Stimulated activated naive CD8-positive, alpha-beta T cell treated with anti-CD3 and anti-CD28 coated beads, Interleukin-15, Interleukin-2, amounts not matched to agents 100 ng/mL and 50 ng/mL, for 24 hours (primary cell): ENCODE data around the gene AFAP1.

Experiments used
- H3K27ac Mint-ChIP-seq: one replicate; pipeline ENCODE4 v1.8.0; 2021; ENCODE audit warnings: mild to moderate bottlenecking, mixed read lengths
- H3K27me3 Mint-ChIP-seq: one replicate; pipeline ENCODE4 v1.8.0; 2021; ENCODE audit warnings: mixed read lengths
- H3K36me3 Mint-ChIP-seq: one replicate; pipeline ENCODE4 v1.8.0; 2021; ENCODE audit warnings: low read depth, mixed read lengths
- H3K4me1 Mint-ChIP-seq: one replicate; pipeline ENCODE4 v1.8.0; 2021; ENCODE audit warnings: low read depth, mixed read lengths
- H3K4me3 Mint-ChIP-seq: one replicate; pipeline ENCODE4 v1.8.0; 2021; ENCODE audit warnings: mild to moderate bottlenecking, mixed read lengths
- H3K9me3 Mint-ChIP-seq: one replicate; pipeline ENCODE4 v1.8.0; 2021; ENCODE audit warnings: mixed read lengths

AFAP1 gene

DNA sequence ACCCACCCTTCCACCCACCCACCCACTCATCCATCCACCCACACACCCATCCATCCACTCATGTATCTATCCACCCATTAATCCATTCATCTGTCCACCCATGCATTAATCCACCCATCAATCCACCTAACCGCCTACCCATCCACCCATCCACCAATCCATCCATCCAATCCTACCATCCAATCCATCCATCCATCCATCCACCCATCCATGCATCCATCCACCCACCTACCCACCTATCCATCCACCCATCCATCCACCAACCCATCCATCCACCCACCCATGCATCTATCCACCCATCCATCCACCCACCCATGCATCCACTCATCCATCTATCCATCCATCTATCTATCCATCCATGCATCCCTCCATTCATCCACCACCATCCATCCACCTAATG is 34.8 kb upstream of the AFAP1 start:
- Mint-ChIP-seq H3K36me3 (no peaks in the 10 kb centered on the region), H3K27ac (no peak overlapping the region), H3K9me3 (no peaks in the 10 kb centered on the region), H3K4me3 (no peak overlapping the region), H3K27me3 (peaks cover 2% of the 10 kb centered on the region), H3K4me1 (peaks cover 45% of the 10 kb centered on the region)

DNA sequence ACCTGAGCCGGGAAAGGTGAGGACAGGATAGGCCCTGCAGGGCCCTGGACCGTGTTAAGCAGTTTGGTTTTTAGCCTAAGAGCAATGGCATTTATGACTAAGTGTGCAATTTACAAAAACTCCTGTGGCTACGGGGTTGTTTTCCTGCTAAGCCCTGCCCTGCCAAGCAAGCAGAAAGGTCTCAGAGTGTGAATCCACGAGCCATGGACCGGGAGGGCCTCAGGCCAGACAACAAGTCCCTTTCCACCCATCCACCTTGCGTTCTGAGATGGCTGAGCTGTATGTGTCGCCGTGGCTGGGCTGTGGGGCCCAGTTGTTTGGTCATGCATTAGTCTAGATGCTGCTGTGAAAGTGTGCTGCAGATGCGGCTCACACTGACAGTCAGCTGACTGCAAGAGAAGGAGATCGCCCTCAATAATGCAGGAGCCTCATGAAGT is 33.9 kb upstream of the AFAP1 start:
- no peaks in the 10 kb centered on the region for H3K27me3 Mint-ChIP-seq
- H3K9me3 Mint-ChIP-seq = no peaks in the 10 kb centered on the region
- H3K4me3 Mint-ChIP-seq = peak overlapping the region; percentile 24
- H3K36me3 Mint-ChIP-seq = no peaks in the 10 kb centered on the region
- H3K4me1 Mint-ChIP-seq = peaks cover 51% of the 10 kb centered on the region
- no peak overlapping the region for H3K27ac Mint-ChIP-seq

GRCh38 chr4:7971881-7972500 is 32.3 kb upstream of the AFAP1 start:
- Mint-ChIP-seq H3K27ac (peak overlapping the region; percentile 85), H3K4me3 (peak overlapping the region; percentile 84), H3K27me3 (no peaks in the 10 kb centered on the region), H3K9me3 (no peaks in the 10 kb centered on the region), H3K36me3 (no peaks in the 10 kb centered on the region), H3K4me1 (peaks cover 61% of the 10 kb centered on the region)

DNA sequence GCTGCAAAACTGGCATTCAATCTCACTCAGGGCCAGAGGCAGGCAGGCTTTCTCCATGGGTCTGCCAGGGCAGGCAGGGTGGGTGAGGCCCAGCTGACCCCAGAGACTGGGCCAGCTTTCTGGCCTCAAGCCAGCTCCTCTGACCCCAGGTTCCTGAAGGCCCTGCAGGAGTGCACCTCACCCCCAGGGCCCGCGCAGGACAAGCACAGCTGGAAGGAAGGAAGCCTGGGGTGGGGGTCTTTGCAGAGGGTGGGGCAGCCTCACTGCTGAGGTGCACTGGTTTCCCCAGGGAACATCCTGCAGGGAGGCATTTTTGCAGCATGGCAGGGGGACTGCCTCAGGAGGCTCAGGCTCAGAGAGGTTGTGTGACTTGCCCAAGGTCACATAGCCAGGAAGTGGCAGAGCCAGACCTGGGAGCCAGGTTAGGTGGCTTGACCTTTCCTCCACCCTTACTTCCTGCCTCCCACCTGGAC is 31.5 kb upstream of the AFAP1 start:
- Mint-ChIP-seq H3K9me3 (no peaks in the 10 kb centered on the region), H3K27ac (peak overlapping the region; percentile 74), H3K27me3 (no peaks in the 10 kb centered on the region), H3K4me1 (peaks cover 63% of the 10 kb centered on the region), H3K36me3 (no peaks in the 10 kb centered on the region), H3K4me3 (peak overlapping the region; percentile 84)

DNA sequence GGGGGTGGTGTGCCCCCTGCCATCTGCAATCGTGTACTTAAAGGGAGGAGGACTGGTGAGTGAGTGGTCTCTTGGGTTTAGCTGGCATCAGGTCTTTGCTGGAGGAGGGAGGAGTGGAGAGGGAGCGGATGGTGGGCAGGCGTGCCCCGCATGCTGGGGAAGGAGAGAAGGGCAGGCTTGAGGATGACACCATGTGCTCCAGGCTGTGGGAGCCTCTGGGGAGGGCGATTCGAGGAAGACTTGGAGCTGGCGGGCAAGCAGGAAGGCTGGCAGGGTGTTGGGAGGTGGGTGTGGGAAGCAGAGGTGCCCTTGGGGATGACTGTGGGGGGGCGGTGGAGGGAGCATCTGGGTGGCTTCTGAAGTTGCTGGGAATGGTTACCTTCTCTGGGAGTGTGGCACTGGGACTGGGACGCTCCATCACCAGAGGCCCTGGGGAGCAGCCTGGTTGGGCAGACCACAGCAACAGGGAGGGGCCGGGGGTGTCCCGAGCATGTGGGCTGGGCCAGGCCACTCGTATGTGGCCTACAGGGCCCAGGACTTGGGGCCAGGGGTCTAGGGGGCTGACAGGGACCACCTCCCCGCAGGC is 30.8 kb upstream of the AFAP1 start:
- Mint-ChIP-seq H3K4me1 (peaks cover 63% of the 10 kb centered on the region), H3K27me3 (no peaks in the 10 kb centered on the region), H3K9me3 (no peaks in the 10 kb centered on the region), H3K4me3 (peak overlapping the region; percentile 84), H3K36me3 (no peaks in the 10 kb centered on the region), H3K27ac (peak overlapping the region; percentile 96)

GRCh38 chr4:7968262-7968896 is 28.7 kb upstream of the AFAP1 start:
- H3K27ac Mint-ChIP-seq = peak overlapping the region; percentile 45
- no peaks in the 10 kb centered on the region for H3K27me3 Mint-ChIP-seq
- no peaks in the 10 kb centered on the region for H3K9me3 Mint-ChIP-seq
- H3K4me1 Mint-ChIP-seq = peaks cover 76% of the 10 kb centered on the region
- H3K4me3 Mint-ChIP-seq = no peak overlapping the region
- H3K36me3 Mint-ChIP-seq = no peaks in the 10 kb centered on the region

- H3K27ac Mint-ChIP-seq = no peak overlapping the region
- H3K36me3 Mint-ChIP-seq = no peaks in the 10 kb centered on the region
- H3K4me3 Mint-ChIP-seq = no peak overlapping the region
- H3K9me3 Mint-ChIP-seq = no peaks in the 10 kb centered on the region
- H3K4me1 Mint-ChIP-seq = peaks cover 78% of the 10 kb centered on the region
- H3K27me3 Mint-ChIP-seq = peaks cover 4% of the 10 kb centered on the region
Observed at GRCh38 chr4:7967501-7968261, 28.0 kb upstream of the AFAP1 start.

- H3K27ac Mint-ChIP-seq = no peak overlapping the region
- peaks cover 6% of the 10 kb centered on the region for H3K27me3 Mint-ChIP-seq
- H3K9me3 Mint-ChIP-seq = no peaks in the 10 kb centered on the region
- no peaks in the 10 kb centered on the region for H3K36me3 Mint-ChIP-seq
- H3K4me1 Mint-ChIP-seq = peaks cover 74% of the 10 kb centered on the region
- H3K4me3 Mint-ChIP-seq = no peak overlapping the region
Observed at GRCh38 chr4:7967063-7967440, 27.4 kb upstream of the AFAP1 start.

- Mint-ChIP-seq H3K27me3 (peaks cover 6% of the 10 kb centered on the region), H3K4me3 (no peak overlapping the region), H3K27ac (no peak overlapping the region), H3K36me3 (no peaks in the 10 kb centered on the region), H3K4me1 (peaks cover 74% of the 10 kb centered on the region), H3K9me3 (no peaks in the 10 kb centered on the region)
Observed at GRCh38 chr4:7966281-7967062, 26.8 kb upstream of the AFAP1 start.

DNA sequence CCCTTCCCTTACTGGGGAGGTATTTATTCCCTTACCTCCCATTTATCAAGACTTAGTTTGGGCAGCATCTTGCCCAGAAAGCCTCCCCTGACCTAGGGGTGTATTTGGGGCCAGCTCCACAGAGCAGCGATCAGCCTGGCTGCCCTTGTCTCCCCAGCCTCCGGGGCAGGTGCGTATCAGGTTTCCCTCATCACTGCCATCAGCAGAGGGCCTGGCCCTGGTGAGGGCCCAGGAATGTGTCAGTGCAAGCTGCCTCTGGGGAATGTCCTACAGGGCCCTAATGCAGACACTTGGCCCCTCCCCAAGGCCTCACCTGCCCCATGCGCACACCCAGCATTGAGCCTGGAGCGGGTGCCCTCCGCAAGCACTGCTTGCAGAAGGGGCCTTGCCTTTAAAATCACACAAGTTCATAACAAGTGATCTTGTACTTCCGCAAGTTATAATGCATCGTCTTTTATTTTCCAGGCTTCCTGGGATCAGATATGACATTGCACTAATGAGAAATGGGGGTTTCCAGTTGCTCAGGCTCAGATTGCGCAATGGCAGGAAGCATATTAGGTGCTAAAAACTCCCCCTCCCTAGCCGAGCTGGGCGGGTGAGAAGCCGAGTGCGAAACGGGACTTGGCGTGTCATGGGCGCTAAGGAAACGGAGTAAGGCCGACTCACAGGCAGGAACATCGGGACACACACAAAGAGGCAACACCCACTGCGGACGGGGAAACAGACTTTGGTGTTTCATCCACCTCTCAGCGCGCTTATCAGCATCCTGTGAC is 25.4 kb upstream of the AFAP1 start:
- Mint-ChIP-seq H3K9me3 (no peaks in the 10 kb centered on the region), H3K36me3 (peaks cover 4% of the 10 kb centered on the region), H3K4me1 (peaks cover 74% of the 10 kb centered on the region), H3K27me3 (peaks cover 9% of the 10 kb centered on the region), H3K27ac (peak overlapping the region; percentile 52), H3K4me3 (no peak overlapping the region)

- Mint-ChIP-seq H3K4me1 (peaks cover 73% of the 10 kb centered on the region), H3K27ac (peak overlapping the region; percentile 52), H3K36me3 (peaks cover 4% of the 10 kb centered on the region), H3K4me3 (no peak overlapping the region), H3K9me3 (no peaks in the 10 kb centered on the region), H3K27me3 (peaks cover 9% of the 10 kb centered on the region)
Observed at GRCh38 chr4:7964459-7964858, 24.8 kb upstream of the AFAP1 start.

DNA sequence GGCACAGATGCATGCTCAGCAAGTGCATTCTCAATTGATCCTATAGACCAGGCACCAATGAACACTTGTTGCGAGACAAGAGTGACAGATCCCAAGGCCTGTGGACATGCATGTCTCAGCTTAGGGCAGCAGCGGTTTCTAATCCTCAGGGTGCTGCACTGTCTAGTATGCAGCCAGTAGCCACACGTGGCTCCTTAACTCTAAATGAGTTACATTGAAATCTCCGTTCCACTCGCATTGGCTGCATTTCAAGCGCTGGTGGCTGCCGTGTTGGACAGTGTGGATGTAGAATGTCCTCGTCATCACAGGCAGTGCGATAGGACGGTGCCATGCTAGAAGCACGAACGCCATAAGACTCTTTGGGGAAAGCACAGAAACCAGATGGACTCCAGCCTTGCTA is 24.0 kb upstream of the AFAP1 start:
- Mint-ChIP-seq H3K4me3 (no peak overlapping the region), H3K27me3 (peaks cover 9% of the 10 kb centered on the region), H3K9me3 (no peaks in the 10 kb centered on the region), H3K4me1 (peaks cover 75% of the 10 kb centered on the region), H3K36me3 (peaks cover 4% of the 10 kb centered on the region), H3K27ac (no peak overlapping the region)

DNA sequence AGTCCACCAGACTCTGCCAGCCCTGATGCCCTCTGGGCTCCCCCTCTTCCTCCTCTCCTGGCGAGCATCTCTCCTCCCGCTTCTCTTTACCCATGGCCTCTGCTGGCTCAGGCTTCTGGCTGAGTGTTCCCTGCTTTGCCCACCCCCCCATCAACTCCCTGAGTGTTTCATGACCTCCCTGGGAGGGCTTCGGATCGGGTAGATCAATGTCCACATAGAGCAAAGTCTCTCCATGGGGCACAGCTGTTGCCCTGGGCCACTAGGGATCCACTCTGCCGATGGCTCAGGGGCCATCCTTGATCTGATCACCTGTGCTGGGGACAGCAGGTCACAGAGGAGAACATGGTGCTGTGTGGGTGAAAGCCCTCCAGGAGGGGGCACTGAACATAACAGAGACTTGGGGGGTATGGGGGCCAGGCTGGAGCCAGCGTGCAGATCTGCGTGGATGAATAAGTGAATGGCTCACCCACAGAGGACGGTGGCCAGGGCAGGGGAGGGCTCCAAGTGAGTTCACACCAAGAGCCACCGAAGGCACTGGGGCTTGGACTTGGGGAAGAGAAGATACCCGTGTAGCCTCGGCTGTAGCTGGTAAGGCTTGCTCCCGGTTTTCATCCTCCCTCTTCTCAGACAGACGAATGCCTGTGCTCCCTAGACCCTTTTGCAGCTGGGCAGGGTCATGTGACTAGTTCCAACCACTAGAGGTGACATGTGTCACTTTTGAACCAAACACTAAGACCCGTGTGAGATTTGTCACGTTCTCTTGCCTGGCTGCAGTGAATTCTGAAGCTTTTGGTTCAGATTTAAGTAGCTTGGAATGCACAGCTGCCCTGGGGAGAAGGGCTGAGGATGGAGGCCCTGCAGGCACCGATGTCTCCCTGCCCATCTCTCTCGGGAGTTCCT is 23.2 kb upstream of the AFAP1 start:
- Mint-ChIP-seq H3K9me3 (no peaks in the 10 kb centered on the region), H3K4me1 (peaks cover 72% of the 10 kb centered on the region), H3K36me3 (peaks cover 4% of the 10 kb centered on the region), H3K27ac (peak overlapping the region; percentile 80), H3K4me3 (no peak overlapping the region), H3K27me3 (peaks cover 14% of the 10 kb centered on the region)
